Measurements from ENCODE around the gene UBE2U.

UBE2U gene

DNA sequence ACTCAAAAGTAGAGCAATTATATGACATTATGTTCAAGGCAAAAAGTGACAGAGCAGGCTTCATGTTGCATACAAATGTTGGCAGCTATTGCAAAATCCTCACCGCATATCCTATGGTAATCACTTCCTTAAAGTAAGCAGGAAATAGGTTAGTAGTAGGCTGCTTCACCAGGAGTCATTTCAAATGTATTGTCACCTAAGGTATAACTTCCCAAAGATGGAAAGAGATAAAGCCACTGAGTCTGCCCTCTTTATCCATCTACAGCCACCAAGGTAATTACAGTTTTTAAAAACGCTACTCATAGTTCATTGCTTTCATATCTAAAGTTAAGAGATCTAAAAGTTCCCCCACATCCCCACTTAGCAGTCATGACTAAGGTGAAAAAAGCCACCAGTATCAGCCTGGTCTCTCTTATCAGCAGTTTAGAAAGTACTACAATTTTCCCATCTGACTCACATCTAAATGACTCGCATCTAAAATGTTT lies 31.6 kb upstream of the UBE2U start:
- peak overlapping the region; percentile 82 for H3K27ac ChIP-seq (ENCODE audit: extremely low read depth, low read depth, low read length)
- H3K4me3 ChIP-seq (ENCODE audit: low read depth, low read length): no peak overlapping the region
- peaks cover 12% of the 10 kb centered on the region for H3K4me1 ChIP-seq (ENCODE audit: control insufficient read depth, insufficient read depth, low read length)
- no peaks in the 10 kb centered on the region for H3K36me3 ChIP-seq (ENCODE audit: control insufficient read depth in 2 of 2, insufficient read depth in 1 of 2, low read length in 2 of 2)
- H3K9me3 ChIP-seq (ENCODE audit: control insufficient read depth, insufficient read depth, low read depth, low read length): no peaks in the 10 kb centered on the region
- ChIA-PET POLR2A (no interaction called here), CTCF (interaction anchor here (0.5 to 1.0 kb wide), 5 partner anchors 9 to 480 kb away, joined by 3 to 4 read pairs (median 3); no protein-coding TSS in a partner anchor)
- TF ChIP-seq, protein P1, sequence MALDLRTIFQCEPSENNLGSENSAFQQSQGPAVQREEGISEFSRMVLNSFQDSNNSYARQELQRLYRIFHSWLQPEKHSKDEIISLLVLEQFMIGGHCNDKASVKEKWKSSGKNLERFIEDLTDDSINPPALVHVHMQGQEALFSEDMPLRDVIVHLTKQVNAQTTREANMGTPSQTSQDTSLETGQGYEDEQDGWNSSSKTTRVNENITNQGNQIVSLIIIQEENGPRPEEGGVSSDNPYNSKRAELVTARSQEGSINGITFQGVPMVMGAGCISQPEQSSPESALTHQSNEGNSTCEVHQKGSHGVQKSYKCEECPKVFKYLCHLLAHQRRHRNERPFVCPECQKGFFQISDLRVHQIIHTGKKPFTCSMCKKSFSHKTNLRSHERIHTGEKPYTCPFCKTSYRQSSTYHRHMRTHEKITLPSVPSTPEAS (tag by site-specific recombination; IDR thresholded peaks at IDR 0.05): no peak
- TF ChIP-seq, protein P2, sequence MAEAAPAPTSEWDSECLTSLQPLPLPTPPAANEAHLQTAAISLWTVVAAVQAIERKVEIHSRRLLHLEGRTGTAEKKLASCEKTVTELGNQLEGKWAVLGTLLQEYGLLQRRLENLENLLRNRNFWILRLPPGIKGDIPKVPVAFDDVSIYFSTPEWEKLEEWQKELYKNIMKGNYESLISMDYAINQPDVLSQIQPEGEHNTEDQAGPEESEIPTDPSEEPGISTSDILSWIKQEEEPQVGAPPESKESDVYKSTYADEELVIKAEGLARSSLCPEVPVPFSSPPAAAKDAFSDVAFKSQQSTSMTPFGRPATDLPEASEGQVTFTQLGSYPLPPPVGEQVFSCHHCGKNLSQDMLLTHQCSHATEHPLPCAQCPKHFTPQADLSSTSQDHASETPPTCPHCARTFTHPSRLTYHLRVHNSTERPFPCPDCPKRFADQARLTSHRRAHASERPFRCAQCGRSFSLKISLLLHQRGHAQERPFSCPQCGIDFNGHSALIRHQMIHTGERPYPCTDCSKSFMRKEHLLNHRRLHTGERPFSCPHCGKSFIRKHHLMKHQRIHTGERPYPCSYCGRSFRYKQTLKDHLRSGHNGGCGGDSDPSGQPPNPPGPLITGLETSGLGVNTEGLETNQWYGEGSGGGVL (tag by site-specific recombination; IDR thresholded peaks at IDR 0.05): peak; percentile 53
- TF ChIP-seq ZNF366 (tag by site-specific recombination; conservative IDR thresholded peaks at IDR 0.05): no peak
- no peak for TF ChIP-seq ZBTB10 (tag by site-specific recombination; IDR thresholded peaks at IDR 0.05)
- TF ChIP-seq ZNF561 (tag by site-specific recombination; IDR thresholded peaks at IDR 0.05; ENCODE audit: borderline replicate concordance): no peak
- no peak for TF ChIP-seq ZNF610 (tag by site-specific recombination; IDR thresholded peaks at IDR 0.05; ENCODE audit: borderline replicate concordance)
- no peak for TF ChIP-seq ZNF704 (tag by site-specific recombination; IDR thresholded peaks at IDR 0.05)
- TF ChIP-seq, protein P3, sequence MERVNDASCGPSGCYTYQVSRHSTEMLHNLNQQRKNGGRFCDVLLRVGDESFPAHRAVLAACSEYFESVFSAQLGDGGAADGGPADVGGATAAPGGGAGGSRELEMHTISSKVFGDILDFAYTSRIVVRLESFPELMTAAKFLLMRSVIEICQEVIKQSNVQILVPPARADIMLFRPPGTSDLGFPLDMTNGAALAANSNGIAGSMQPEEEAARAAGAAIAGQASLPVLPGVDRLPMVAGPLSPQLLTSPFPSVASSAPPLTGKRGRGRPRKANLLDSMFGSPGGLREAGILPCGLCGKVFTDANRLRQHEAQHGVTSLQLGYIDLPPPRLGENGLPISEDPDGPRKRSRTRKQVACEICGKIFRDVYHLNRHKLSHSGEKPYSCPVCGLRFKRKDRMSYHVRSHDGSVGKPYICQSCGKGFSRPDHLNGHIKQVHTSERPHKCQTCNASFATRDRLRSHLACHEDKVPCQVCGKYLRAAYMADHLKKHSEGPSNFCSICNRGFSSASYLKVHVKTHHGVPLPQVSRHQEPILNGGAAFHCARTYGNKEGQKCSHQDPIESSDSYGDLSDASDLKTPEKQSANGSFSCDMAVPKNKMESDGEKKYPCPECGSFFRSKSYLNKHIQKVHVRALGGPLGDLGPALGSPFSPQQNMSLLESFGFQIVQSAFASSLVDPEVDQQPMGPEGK (tag by site-specific recombination; IDR thresholded peaks at IDR 0.05): no peak
- TF ChIP-seq ZNF549 (tag by site-specific recombination; IDR thresholded peaks at IDR 0.05): no peak
- peak; percentile 10; the same call in 1 of the 2 replicates for TF ChIP-seq SP7 (tag by site-specific recombination; IDR thresholded peaks at IDR 0.05)
- TF ChIP-seq MYNN (tag by site-specific recombination; IDR thresholded peaks at IDR 0.05; ENCODE audit: borderline replicate concordance): no peak
- no peak for TF ChIP-seq ZNF521 (tag by site-specific recombination; IDR thresholded peaks at IDR 0.05)
- TF ChIP-seq GLIS2 (tag by site-specific recombination; IDR thresholded peaks at IDR 0.05): no peak
- TF ChIP-seq ZNF221 (tag by site-specific recombination; IDR thresholded peaks at IDR 0.05; ENCODE audit: borderline replicate concordance): no peak
- no peak for TF ChIP-seq ZNF514 (tag by site-specific recombination; IDR thresholded peaks at IDR 0.05)
- TF ChIP-seq PRDM1 (tag by site-specific recombination; IDR thresholded peaks at IDR 0.05): no peak
- TF ChIP-seq INSM2 (tag by site-specific recombination; IDR thresholded peaks at IDR 0.05): 0 out of 2 replicates have a peak, but pooled peaks have one; percentile 10
- TF ChIP-seq MZF1 (tag by site-specific recombination; IDR thresholded peaks at IDR 0.05; ENCODE audit: borderline replicate concordance): peak; percentile 61; the same call in 1 of the 2 replicates
- TF ChIP-seq, protein P4, sequence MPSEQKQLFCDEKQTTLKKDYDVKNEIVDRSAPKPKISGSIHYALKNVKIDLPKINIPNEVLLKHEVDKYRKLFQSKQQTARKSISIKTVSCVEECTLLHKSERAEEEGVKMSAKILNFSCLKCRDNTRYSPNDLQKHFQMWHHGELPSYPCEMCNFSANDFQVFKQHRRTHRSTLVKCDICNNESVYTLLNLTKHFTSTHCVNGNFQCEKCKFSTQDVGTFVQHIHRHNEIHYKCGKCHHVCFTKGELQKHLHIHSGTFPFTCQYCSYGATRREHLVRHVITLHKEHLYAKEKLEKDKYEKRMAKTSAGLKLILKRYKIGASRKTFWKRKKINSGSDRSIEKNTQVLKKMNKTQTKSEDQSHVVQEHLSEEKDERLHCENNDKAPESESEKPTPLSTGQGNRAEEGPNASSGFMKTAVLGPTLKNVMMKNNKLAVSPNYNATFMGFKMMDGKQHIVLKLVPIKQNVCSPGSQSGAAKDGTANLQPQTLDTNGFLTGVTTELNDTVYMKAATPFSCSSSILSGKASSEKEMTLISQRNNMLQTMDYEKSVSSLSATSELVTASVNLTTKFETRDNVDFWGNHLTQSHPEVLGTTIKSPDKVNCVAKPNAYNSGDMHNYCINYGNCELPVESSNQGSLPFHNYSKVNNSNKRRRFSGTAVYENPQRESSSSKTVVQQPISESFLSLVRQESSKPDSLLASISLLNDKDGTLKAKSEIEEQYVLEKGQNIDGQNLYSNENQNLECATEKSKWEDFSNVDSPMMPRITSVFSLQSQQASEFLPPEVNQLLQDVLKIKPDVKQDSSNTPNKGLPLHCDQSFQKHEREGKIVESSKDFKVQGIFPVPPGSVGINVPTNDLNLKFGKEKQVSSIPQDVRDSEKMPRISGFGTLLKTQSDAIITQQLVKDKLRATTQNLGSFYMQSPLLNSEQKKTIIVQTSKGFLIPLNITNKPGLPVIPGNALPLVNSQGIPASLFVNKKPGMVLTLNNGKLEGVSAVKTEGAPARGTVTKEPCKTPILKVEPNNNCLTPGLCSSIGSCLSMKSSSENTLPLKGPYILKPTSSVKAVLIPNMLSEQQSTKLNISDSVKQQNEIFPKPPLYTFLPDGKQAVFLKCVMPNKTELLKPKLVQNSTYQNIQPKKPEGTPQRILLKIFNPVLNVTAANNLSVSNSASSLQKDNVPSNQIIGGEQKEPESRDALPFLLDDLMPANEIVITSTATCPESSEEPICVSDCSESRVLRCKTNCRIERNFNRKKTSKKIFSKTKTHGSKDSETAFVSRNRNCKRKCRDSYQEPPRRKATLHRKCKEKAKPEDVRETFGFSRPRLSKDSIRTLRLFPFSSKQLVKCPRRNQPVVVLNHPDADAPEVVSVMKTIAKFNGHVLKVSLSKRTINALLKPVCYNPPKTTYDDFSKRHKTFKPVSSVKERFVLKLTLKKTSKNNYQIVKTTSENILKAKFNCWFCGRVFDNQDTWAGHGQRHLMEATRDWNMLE (tag by site-specific recombination; conservative IDR thresholded peaks at IDR 0.05; ENCODE audit: low read depth): 0 out of 2 replicates have a peak, but pooled peaks have one; percentile 19
- 0 out of 2 replicates have a peak, but pooled peaks have one; percentile 17 for TF ChIP-seq ZEB2 (tag by site-specific recombination; IDR thresholded peaks at IDR 0.05)
- TF ChIP-seq ZNF423 (tag by site-specific recombination; IDR thresholded peaks at IDR 0.05): no peak
- TF ChIP-seq FEZF1 (tag by site-specific recombination; IDR thresholded peaks at IDR 0.05): peak; percentile 76
